Fibroblast of villous mesenchyme (primary cell): ENCODE data around the gene FAM9C. TPM values are rescaled to one million over a fixed set of nuclear protein-coding genes. Genes with fewer than 3 reads are reported as not detected.

Experiments
- DNase-seq: peaks from one replicate; pipeline ENCODE4 v3.0.0-alpha.2; 2010; ENCODE audit warnings: low read depth
- H3K4me3 ChIP-seq: 2 replicates; pipeline ENCODE4 v1.5.1; 2011; ENCODE audit warnings: low read depth, mild to moderate bottlenecking, low read length
- CTCF ChIP-seq: IDR thresholded peaks from 2 replicates; pipeline ENCODE4 v1.5.1; 2012; ENCODE audit warnings: low read depth, mild to moderate bottlenecking, low read length; ENCODE audit not compliant: insufficient read depth
- total RNA-seq: library from RNA; depleted of rRNA; stranded (reverse); fragments of >200 nt; gene quantifications from 2 replicates; pipeline ENCODE4 v1.2.3, GENCODE V29; 2012

The FAM9C gene
- total RNA-seq, 1 donor, result under 0.01 TPM

- DNase-seq, result no peak
- TF ChIP-seq CTCF, result no peak
- no peak overlapping the region for H3K4me3 ChIP-seq
Observed at GRCh38 chrX:13036896-13037295, 7.5 kb downstream of the FAM9C start.

GRCh38 chrX:13033193-13033592 lies 11.2 kb downstream of the FAM9C start:
- no peak for TF ChIP-seq CTCF
- DNase-seq, result no peak

GRCh38 chrX:13029887-13030771 lies 14.3 kb downstream of the FAM9C start:
- no peak for TF ChIP-seq CTCF
- no peak overlapping the region for H3K4me3 ChIP-seq
- DNase-seq, result no peak

More at GRCh38 chrX:13033193-13033592, 11.2 kb downstream of the FAM9C start:
- H3K4me3 ChIP-seq, result no peak overlapping the region

GRCh38 chrX:13029637-13029886 lies 14.9 kb downstream of the FAM9C start:
- no peak for DNase-seq
- no peak overlapping the region for H3K4me3 ChIP-seq
- no peak for TF ChIP-seq CTCF

- TF ChIP-seq CTCF, result no peak
- peak; percentile 53 for DNase-seq
- H3K4me3 ChIP-seq, result no peak overlapping the region
Observed at GRCh38 chrX:13028871-13029636, 15.4 kb downstream of the FAM9C start.

- no peak overlapping the region for H3K4me3 ChIP-seq
- DNase-seq, result no peak
- TF ChIP-seq CTCF, result no peak
Observed at GRCh38 chrX:13026877-13027652, 17.4 kb downstream of the FAM9C start.
